BLaER1 (cell line): ENCODE results near the gene PCK2.
A peak's percentile ranks its signal among the peaks of the same experiment; 100 is the strongest.
"Not testable (repeated sequence)": the region's sequence is repeated elsewhere in the genome, so short reads cannot be mapped to it uniquely, and the experiment has no call there.

ENCODE experiments used
- H3K27ac ChIP-seq: shearing (Covaris generic); formaldehyde crosslinking; 2 replicates; pipeline ENCODE4 v1.8.1; 2022
- H3K27me3 ChIP-seq: shearing (Covaris generic); formaldehyde crosslinking; 2 replicates; pipeline ENCODE4 v1.8.1; 2022
- H3K36me3 ChIP-seq: shearing (Covaris generic); formaldehyde crosslinking; 2 replicates; pipeline ENCODE4 v1.8.1; 2022
- H3K4me1 ChIP-seq: shearing (Covaris generic); formaldehyde crosslinking; 2 replicates; pipeline ENCODE4 v1.8.1; 2022
- H3K4me2 ChIP-seq: shearing (Covaris generic); formaldehyde crosslinking; 2 replicates; pipeline ENCODE4 v1.8.1; 2022
- H3K4me3 ChIP-seq: shearing (Covaris generic); formaldehyde crosslinking; 2 replicates; pipeline ENCODE4 v1.8.1; 2022
- H3K9ac ChIP-seq: shearing (Covaris generic); formaldehyde crosslinking; 2 replicates; pipeline ENCODE4 v1.8.1; 2022
- H3K9me3 ChIP-seq: shearing (Covaris generic); formaldehyde crosslinking; 2 replicates; pipeline ENCODE4 v1.8.1; 2022
- H4K20me1 ChIP-seq: shearing (Covaris generic); formaldehyde crosslinking; 2 replicates; pipeline ENCODE4 v1.8.1; 2022
- Cebpa-rat ChIP-seq: shearing (Covaris generic); IDR thresholded peaks from 2 replicates; pipeline ENCODE4 v1.8.1; 2022

The PCK2 gene

GRCh38 chr14:24093901-24094840, at the start of gene PCK2:
Gene PCK2, plus strand, starts transcription at chr14:24094311. Its CDS starts 95 bp downstream, at chr14:24094406.
- Histone ChIP-seq H3K4me3 (peak within 1 kb of the TSS; percentile 82), H3K36me3 (peaks cover 28% of the 10 kb centered on the region), H3K4me1 (peaks cover 52% of the 10 kb centered on the region), H3K9me3 (no peaks in the 10 kb centered on the region), H3K27ac (peak within 1 kb of the TSS; percentile 98), H3K27me3 (no peaks in the 10 kb centered on the region), H3K9ac (peak within 1 kb of the TSS; percentile 95), H3K4me2 (peak within 1 kb of the TSS; percentile 95), H4K20me1 (no peaks in the 10 kb centered on the region)
- no peak for TF ChIP-seq Cebpa-rat

DNA sequence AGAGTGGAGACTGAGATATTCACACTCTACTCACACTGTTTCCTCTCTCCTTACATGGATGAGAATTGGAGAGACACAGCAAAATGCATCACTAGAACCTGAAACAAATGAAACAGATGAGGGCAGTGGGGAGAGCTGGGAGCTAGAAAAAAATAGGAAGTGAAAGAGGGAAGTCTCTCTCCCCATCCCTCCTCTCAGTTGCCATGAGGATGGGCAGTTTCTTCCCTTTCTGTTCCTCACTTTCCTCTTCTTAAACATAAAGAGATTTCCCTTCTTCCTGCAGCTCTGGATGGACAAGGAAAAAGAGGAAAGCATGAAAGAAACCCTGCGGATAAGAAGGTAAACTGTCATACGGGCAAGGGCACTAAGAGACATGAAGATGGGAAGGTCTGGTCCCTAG, 45.1 kb upstream of the PCK2 start:
- H3K36me3 ChIP-seq, H4K20me1 ChIP-seq, H3K9me3 ChIP-seq, H3K9ac ChIP-seq, H3K27ac ChIP-seq, H3K4me3 ChIP-seq: not testable (repeated sequence)
- H3K27me3 ChIP-seq, result peaks cover 18% of the 10 kb centered on the region
- H3K4me1 ChIP-seq, result peaks cover 32% of the 10 kb centered on the region
- H3K4me2 ChIP-seq, result peak overlapping the region; percentile 37

- peaks cover 22% of the 10 kb centered on the region for H3K27me3 ChIP-seq
- H3K27ac ChIP-seq, H3K36me3 ChIP-seq, H3K4me3 ChIP-seq, H4K20me1 ChIP-seq, H3K9ac ChIP-seq, H3K9me3 ChIP-seq: not testable (repeated sequence)
- peak overlapping the region; percentile 100 for H3K4me2 ChIP-seq
- peaks cover 32% of the 10 kb centered on the region for H3K4me1 ChIP-seq
These were observed 43.4 kb upstream of the PCK2 start for GRCh38 chr14:24050753-24051152.

DNA sequence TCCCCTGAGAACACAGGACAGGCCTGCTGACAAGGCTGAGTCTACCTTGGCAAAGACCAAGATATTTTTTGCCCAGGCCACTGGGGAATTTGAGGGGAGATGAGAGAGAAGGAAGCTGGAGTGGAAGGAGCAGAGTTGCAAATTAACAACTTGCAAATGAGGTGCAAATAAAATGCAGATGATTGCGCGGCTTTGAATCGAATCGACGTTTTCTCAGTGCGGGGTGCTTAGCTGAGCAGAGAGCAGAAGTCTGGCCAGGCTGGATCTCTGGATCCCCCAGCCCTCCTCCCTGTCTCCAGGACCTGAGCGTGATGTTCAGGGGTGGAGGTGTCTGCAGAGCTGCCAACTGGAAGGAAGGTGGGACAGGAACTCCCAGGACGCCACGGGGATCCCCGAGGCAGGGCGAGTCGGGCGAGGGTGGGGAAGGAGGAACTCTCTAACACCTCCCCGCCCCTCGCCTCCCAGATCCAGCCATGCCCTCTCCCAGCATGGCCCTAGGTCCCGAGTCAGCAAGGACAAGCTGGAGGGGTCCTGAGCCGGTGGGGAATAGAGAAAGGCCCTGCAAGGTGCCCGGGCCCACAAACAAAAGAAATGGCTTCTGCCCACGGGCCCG, 42.8 kb upstream of the PCK2 start:
- Histone ChIP-seq H3K4me3 (peak overlapping the region; percentile 74), H3K27ac (peak overlapping the region; percentile 86), H4K20me1 (no peaks in the 10 kb centered on the region), H3K36me3 (no peaks in the 10 kb centered on the region), H3K4me1 (peaks cover 32% of the 10 kb centered on the region), H3K9ac (peak overlapping the region; percentile 85), H3K9me3 (no peaks in the 10 kb centered on the region), H3K27me3 (peaks cover 22% of the 10 kb centered on the region), H3K4me2 (peak overlapping the region; percentile 100)
- no peak for TF ChIP-seq Cebpa-rat

DNA sequence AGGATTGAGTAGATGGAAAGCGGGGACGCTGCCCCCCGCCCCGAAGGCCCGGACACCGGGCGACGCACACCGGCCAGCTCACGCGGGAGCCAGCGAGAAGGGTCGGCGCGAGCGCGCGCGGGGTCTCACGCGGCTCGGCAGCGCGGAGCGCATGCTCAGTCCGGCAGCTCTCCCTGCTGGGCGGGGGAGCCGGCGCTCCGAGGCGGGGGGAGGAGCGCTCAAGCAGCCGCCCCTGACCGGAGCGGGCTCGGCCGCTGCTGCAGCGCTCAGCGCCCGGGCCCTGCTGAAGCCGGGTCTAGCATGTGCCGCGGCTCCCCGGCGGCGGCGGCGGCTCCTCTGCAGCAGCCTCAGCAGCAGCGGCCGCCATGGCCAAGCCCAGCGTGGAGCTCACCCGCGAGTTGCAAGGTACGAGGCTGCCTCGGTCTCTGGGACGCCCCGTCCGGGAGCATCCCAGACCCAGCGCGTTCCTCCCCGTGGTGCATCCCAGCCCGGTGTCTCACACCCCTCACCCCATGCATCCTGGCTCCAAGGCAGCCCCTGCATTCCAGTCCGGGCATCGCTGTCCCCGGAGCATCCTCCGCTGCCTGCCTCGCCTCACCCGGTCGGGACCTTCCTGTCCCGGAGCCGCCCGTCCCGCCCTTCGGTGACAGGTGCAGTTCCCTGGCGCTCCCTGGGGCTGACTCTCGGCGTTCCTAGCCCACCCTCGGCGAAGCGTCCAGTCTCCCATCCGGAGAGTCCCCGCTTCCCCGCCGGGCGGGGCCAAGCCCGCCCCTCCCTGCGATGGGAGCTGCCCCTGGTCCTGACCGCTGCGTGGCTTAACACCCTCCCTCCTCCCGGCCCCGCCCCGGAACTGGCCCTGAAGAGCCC, 42.1 kb upstream of the PCK2 start, which contains the start of gene CARMIL3:
Gene CARMIL3 (plus strand): TSS at position 221 of the 867 bp plus-strand sequence. CDS start 145 bp downstream, at position 366.
- TF ChIP-seq Cebpa-rat, result no peak
- no peaks in the 10 kb centered on the region for H4K20me1 ChIP-seq
- peaks cover 39% of the 10 kb centered on the region for H3K4me1 ChIP-seq
- peaks cover 22% of the 10 kb centered on the region for H3K27me3 ChIP-seq
- H3K9me3 ChIP-seq, result no peaks in the 10 kb centered on the region
- H3K27ac ChIP-seq, result peak within 1 kb of the TSS; percentile 86
- no peaks in the 10 kb centered on the region for H3K36me3 ChIP-seq
- peak within 1 kb of the TSS; percentile 85 for H3K9ac ChIP-seq
- H3K4me3 ChIP-seq, result peak within 1 kb of the TSS; percentile 74
- H3K4me2 ChIP-seq, result peak within 1 kb of the TSS; percentile 100

DNA sequence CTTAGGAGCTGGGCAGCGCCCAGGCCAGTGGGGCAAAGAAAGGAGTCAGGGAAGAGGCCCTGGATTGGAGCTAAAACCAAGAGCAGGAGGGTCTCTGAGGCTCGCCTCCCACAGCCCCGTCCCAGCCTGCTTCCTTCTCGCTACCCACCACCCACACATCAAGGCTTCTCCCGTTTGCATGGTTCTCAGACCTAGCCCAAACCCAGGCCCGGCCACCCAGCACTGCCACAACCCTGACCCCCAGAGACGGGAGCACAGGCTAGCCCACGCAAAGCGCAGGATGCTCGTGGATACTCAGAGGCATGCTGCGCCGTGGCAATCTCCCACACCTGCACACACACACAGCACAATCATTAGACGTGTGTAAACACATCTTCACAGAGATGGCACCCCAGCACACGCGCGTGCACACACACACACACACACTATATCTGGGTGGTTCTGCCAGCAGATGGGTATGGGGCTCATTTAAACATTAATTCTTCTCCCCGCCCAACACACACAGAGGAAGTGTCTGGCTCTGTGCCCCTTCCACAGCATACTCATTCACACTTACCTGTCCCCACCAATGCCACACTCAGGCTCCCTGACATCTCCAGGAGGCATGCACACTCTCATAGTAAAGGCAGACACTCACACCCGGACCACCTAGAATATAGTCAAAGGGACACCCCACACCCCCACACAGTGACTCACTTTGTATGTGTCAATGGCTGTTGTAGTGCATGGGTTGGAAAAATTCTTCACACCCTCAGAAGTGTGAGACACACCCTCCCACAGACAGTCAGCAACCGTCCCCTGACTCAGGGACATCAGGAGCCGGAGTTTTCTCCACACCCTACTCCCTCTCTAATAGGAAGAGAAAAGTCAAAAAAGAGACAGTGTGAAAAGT, 41.2 kb upstream of the PCK2 start:
- Histone ChIP-seq H3K9me3 (no peaks in the 10 kb centered on the region), H3K27ac (no peak overlapping the region), H3K4me2 (peak overlapping the region; percentile 100), H3K4me3 (peak overlapping the region; percentile 74), H3K36me3 (no peaks in the 10 kb centered on the region), H3K9ac (peak overlapping the region; percentile 85; the same call in 1 of the 2 replicates), H3K4me1 (peaks cover 41% of the 10 kb centered on the region), H3K27me3 (peaks cover 22% of the 10 kb centered on the region), H4K20me1 (no peaks in the 10 kb centered on the region)
- no peak for TF ChIP-seq Cebpa-rat

- Histone ChIP-seq H3K9me3 (no peaks in the 10 kb centered on the region), H3K9ac (no peak overlapping the region), H3K27ac (no peak overlapping the region), H4K20me1 (no peaks in the 10 kb centered on the region), H3K4me3 (no peak overlapping the region), H3K4me1 (peaks cover 39% of the 10 kb centered on the region), H3K4me2 (no peak overlapping the region), H3K36me3 (no peaks in the 10 kb centered on the region), H3K27me3 (peaks cover 22% of the 10 kb centered on the region)
- TF ChIP-seq Cebpa-rat, result no peak
These were observed 40.4 kb upstream of the PCK2 start for GRCh38 chr14:24053548-24054323.

DNA sequence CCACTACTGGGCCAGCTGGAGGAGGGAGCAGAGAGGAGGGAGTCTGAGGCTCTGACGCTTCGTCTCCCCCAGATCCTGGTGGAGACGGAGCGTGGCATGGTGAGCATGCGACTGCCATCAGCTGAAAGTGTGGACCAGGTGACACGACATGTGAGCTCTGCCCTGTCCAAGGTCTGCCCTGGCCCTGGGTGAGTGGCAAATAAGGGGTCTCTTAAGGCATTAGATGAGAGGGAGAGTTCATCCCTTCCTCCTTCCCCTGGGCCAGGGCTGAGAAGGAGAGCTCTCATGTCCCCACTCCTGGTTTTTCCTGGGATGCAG, 39.8 kb upstream of the PCK2 start:
- Histone ChIP-seq H3K4me3 (no peak overlapping the region), H4K20me1 (no peaks in the 10 kb centered on the region), H3K4me2 (no peak overlapping the region), H3K27ac (no peak overlapping the region), H3K9me3 (no peaks in the 10 kb centered on the region), H3K4me1 (peaks cover 33% of the 10 kb centered on the region), H3K27me3 (peaks cover 22% of the 10 kb centered on the region), H3K36me3 (no peaks in the 10 kb centered on the region), H3K9ac (no peak overlapping the region)
- no peak for TF ChIP-seq Cebpa-rat
